Mesodermal cell (in vitro differentiated cells): Measurements from ENCODE around the gene ACSL4. TPM values are rescaled to one million over a fixed set of nuclear protein-coding genes. Genes with fewer than 3 reads are reported as not detected.
A peak's percentile ranks its signal among the peaks of the same experiment; 100 is the strongest.

Experiments
- H3K27ac ChIP-seq: 2 replicates; pipeline ENCODE4 v1.7.0; 2013; ENCODE audit warnings: mild to moderate bottlenecking, low read depth, low read length, moderate library complexity; ENCODE audit not compliant: severe bottlenecking
- H3K36me3 ChIP-seq: 2 replicates; pipeline ENCODE4 v1.7.1; 2013; ENCODE audit warnings: mild to moderate bottlenecking, low read length, moderate library complexity; ENCODE audit not compliant: control insufficient read depth, insufficient read depth
- H3K4me1 ChIP-seq: one replicate; pipeline ENCODE4 v1.7.1; 2013; ENCODE audit warnings: mild to moderate bottlenecking, low read length; ENCODE audit not compliant: insufficient read depth, control insufficient read depth, poor library complexity, severe bottlenecking
- H3K4me3 ChIP-seq: 2 replicates; pipeline ENCODE4 v1.7.0; 2013; ENCODE audit warnings: low read length, control low read depth, mild to moderate bottlenecking; ENCODE audit not compliant: insufficient read depth, poor library complexity, severe bottlenecking; ENCODE audit errors: extremely low read depth
- H3K9me3 ChIP-seq: 2 replicates; pipeline ENCODE4 v1.7.1; 2013; ENCODE audit warnings: mild to moderate bottlenecking, low read length, moderate library complexity; ENCODE audit not compliant: control insufficient read depth
- WGBS, 2 experiments: methylation state at CpG; one replicate each; pipeline ENCODE4 v1.1.5; 2013; ENCODE audit warnings: missing lambda C conversion rate in 2 of 2; ENCODE audit not compliant: insufficient coverage in 2 of 2; 5-methylcytosine and 5-hydroxymethylcytosine counted together
- polyA plus RNA-seq, 2 experiments: library from polyadenylated mRNA; stranded (reverse); fragments of 50-300 nt; gene quantifications; one replicate each; pipeline ENCODE4 v1.2.3, GENCODE V29; 2013

ACSL4 gene
- polyA plus RNA-seq (2013, experiment 1 of 2): 46.7 TPM
- polyA plus RNA-seq (2013, experiment 2 of 2): 50.8 TPM

DNA sequence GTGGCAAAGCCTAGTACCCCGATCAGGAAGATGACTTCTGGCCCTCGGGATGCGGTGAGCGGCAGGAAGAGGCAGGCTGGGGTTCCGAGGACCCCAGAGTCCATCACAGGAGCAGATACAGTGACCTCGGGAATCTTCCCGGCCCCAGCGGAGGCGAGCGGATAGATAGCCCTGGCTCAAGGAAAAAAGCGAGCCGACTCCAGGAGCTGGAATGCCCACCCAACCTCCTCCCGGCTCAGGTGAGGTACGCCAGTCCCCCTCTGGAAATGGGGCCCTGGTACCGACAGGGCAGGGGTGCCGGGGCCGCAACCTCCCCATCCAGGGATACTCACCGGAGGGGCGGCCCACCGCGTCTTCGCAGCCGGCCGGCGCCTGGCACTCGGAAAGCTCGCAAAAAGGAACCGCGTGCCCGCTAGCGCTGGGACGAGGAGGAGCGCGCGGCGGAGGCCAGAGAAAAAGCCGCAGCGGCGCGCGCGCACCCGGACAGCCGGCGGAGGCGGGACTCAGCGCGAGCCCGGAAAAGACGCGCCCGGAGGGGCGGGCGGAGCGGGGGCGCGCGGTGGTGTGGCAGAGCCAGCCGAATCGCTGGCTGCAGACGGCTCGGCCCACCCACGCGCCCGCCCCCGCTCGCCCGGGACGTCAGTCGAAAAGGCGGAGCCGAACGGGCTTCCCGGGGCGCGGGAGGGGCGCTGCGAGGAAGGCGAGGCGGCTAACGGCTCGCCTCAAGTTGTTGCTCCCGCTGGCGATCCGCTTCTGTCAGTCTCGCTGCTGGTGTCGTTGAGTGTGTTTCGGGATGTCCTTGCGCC lies at the start of gene ACSL4:
Gene ACSL4, minus strand, starts transcription at position 451 of the 806 bp plus-strand sequence. CDS start 49,894 bp downstream, outside the sequence.
- Histone ChIP-seq H3K4me3 (peak within 1 kb of the TSS; percentile 71), H3K4me1 (no peaks in the 10 kb centered on the region), H3K27ac (peak within 1 kb of the TSS; percentile 72), H3K36me3 (peaks cover 7% of the 10 kb centered on the region), H3K9me3 (no peaks in the 10 kb centered on the region)
- 0% methylated on average over 8 to 45 of the region's 89 CpGs for WGBS, 2 experiments

DNA sequence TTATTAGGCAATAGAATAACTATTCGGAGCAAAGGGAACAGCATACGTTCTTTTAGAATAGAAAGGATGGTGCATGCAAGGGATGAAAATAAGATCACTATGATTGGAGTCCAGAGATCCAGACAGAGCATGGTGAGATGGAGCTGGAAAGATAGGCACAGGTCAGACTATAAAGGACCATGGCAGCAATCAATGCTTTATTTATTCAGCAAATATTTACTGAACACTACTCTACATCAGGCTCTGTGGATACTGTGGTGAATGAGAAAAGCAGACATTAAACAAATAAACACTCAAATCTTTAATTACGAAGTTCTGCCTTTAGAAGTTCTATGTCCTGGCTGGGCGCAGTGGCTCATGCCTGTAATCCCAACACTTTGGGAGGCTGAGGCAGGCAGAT lies 44.7 kb upstream of the ACSL4 start:
- H3K4me3 ChIP-seq: no peak overlapping the region
- no peaks in the 10 kb centered on the region for H3K9me3 ChIP-seq
- no peaks in the 10 kb centered on the region for H3K36me3 ChIP-seq
- H3K4me1 ChIP-seq: no peaks in the 10 kb centered on the region
- H3K27ac ChIP-seq: no peak overlapping the region
- WGBS, 2 experiments: 83 to 84% methylated on average over 1 to 3 of the region's 4 CpGs

DNA sequence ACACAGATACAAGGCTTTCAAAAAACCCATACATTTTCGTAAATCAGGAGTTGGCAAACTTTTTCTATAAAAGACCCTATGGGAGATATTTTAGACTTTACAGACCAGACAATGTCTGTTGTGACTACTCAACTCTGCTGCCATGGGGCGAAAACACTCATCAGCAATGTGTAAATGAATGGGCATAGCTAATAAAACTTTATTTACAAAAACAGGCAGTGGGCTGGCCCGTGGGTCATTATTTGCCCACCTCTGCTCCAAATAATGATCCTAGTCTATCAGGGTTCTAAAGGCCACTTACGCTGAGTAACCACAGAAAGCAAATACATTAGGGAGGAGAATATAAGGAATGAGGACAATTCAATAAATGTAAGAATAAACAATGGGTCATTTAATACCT lies 43.9 kb upstream of the ACSL4 start:
- Histone ChIP-seq H3K4me3 (no peak overlapping the region), H3K9me3 (no peaks in the 10 kb centered on the region), H3K36me3 (no peaks in the 10 kb centered on the region), H3K4me1 (no peaks in the 10 kb centered on the region), H3K27ac (no peak overlapping the region)
- no CpG with 5 or more reads among the region's 4 CpGs for WGBS, 2 experiments

DNA sequence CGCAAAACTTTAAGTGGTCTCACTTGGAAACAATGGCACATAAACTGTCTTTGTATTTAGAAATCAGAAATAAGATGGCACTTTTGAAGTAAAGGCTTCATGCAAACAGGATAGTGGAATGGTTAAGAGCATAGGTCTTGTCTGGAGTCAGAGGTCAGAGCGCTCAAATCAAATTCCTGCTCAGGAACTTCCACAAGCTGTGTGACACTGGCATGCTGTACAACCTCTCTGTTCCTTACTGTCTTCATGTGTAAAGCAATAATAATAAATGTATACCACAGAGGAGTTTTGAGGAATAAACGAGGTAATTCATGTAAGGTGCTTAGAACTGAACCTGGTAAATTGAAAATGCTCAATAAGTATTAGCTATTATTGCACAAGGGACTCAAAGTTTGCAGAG lies 43.4 kb upstream of the ACSL4 start:
- no peaks in the 10 kb centered on the region for H3K9me3 ChIP-seq
- 80% methylated on average over 1 of the region's 3 CpGs; no CpG with 5 or more reads in 1 of the 2 experiments for WGBS, 2 experiments
- H3K4me1 ChIP-seq: no peaks in the 10 kb centered on the region
- H3K27ac ChIP-seq: no peak overlapping the region
- H3K4me3 ChIP-seq: no peak overlapping the region
- no peaks in the 10 kb centered on the region for H3K36me3 ChIP-seq

DNA sequence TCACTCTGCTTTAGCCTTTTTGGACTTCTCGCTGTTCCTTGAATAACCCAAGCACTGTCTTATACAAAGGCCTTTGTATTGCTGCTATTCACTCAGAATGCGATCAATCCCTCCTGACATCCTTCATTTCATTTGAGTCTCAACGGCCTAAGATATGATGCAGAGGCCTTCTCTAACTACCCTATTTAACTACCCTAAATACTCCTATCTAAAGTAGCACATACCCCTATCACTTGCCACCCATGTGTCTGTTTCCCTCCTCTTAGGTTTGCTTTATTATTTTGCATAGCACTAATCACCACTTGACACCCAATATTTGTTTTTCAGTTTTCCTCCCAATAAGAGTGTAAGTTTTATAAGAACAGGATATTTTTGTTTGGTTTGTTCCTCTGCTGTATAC lies 42.3 kb upstream of the ACSL4 start:
- Histone ChIP-seq H3K4me3 (no peak overlapping the region), H3K4me1 (no peaks in the 10 kb centered on the region), H3K9me3 (no peaks in the 10 kb centered on the region), H3K27ac (no peak overlapping the region), H3K36me3 (no peaks in the 10 kb centered on the region)
- 87 to 88% methylated on average over 2 to 3 of the region's 3 CpGs for WGBS, 2 experiments

DNA sequence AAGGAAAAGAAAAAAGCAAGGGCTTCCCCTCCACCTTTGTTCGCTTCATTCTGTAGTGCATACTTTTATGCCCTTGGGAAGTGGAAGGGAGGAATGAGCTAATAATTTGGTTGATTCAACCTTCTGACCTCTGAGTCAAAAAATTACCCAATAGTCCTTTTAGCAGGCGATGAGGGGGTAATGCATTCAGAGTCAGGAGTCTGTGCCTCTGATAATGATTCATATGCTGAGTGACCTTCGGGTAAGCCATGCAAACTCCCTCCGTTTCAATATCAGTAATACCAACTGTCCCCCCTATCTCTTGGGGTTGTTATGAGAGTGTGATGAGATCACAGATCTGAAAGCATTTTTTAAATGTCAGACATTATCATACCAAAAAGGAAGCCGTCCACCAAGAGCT lies 41.6 kb upstream of the ACSL4 start:
- no peaks in the 10 kb centered on the region for H3K9me3 ChIP-seq
- no peaks in the 10 kb centered on the region for H3K36me3 ChIP-seq
- H3K4me1 ChIP-seq: no peaks in the 10 kb centered on the region
- no CpG with 5 or more reads among the region's 5 CpGs for WGBS, 2 experiments
- no peak overlapping the region for H3K27ac ChIP-seq
- no peak overlapping the region for H3K4me3 ChIP-seq

DNA sequence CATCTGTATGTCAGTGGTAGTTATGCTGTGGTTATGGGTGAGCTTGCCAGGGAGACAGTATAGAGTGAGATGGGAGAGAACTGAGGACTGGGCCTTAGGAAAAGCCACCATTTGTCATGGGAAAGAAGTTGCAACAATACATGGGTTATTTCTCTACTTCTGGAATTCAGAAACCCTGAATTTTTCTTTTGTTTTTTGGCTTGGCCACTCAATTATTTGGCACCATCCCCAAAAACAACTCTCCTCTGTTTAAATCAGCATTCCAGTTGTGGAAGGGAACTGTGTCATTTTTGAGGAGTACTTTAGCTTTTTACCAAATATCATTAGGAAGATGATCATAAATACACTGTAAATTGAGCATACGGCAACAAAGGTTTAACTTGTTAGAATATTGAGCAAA lies 41.1 kb upstream of the ACSL4 start:
- H3K9me3 ChIP-seq: no peaks in the 10 kb centered on the region
- no peaks in the 10 kb centered on the region for H3K36me3 ChIP-seq
- H3K4me1 ChIP-seq: no peaks in the 10 kb centered on the region
- H3K4me3 ChIP-seq: no peak overlapping the region
- no CpG with 5 or more reads among the region's 1 CpG for WGBS, 2 experiments
- no peak overlapping the region for H3K27ac ChIP-seq

DNA sequence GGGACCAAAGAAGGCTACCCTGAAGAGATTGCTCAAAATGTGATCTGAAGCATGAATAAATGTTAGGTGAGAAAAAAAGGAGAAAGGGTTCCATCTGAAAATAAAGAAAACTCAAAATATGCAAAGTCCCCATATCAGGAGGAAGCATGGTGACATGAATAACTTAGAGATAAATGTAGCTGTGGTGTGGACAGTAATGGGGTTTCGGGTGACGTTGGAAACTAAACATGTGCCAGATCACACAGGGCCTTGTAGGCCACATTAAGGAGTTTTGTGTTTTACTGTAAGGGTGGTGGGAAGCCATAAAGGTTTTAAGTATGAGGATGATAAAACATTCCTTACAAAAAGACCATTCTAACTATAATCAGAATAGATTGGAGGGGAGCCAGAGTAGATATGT lies 40.3 kb upstream of the ACSL4 start:
- Histone ChIP-seq H3K9me3 (no peaks in the 10 kb centered on the region), H3K4me3 (no peak overlapping the region), H3K27ac (no peak overlapping the region), H3K36me3 (no peaks in the 10 kb centered on the region), H3K4me1 (no peaks in the 10 kb centered on the region)
- WGBS, 2 experiments: 80% methylated on average over 1 of the region's 2 CpGs; no CpG with 5 or more reads in 1 of the 2 experiments

DNA sequence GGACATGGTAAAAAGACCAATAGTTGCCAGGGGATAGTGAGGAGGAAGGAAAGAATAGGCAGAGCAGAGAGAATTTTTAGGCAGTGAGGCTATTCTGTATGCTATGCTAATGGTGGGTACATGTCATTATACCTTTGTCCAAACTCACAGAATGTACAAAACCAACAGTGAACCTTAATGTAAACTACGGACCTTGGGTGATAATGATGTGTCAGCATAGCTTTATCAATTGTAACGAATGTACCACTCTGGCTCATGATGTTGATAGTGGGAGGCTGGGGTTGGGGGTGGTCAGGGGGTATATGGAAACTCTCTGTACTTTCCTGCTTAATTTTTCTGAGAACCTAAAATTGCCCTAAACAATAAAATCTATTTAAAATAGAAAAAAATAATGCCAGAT lies 37.7 kb upstream of the ACSL4 start:
- H3K9me3 ChIP-seq: no peaks in the 10 kb centered on the region
- WGBS, 2 experiments: no CpG with 5 or more reads among the region's 2 CpGs
- no peak overlapping the region for H3K27ac ChIP-seq
- H3K4me3 ChIP-seq: no peak overlapping the region
- H3K36me3 ChIP-seq: no peaks in the 10 kb centered on the region
- no peaks in the 10 kb centered on the region for H3K4me1 ChIP-seq

DNA sequence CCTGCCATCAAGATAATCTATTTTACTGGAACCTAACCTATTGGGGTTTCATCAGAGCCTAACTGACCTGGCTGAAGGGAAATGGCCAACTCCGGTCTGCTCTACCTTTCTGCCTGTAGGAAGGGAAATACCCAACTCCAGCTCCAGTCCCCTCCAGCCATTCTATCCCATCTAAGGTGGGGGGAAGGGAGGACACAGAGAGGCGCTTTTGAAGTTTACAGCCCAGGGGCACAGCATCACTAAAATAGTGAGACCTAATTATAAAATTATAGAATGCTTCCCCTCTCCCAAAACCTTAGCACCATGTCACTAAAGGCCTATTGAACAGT lies 27.8 kb upstream of the ACSL4 start:
- no peaks in the 10 kb centered on the region for H3K36me3 ChIP-seq
- H3K27ac ChIP-seq: no peak overlapping the region
- no peaks in the 10 kb centered on the region for H3K9me3 ChIP-seq
- no CpG with 5 or more reads among the region's 2 CpGs for WGBS, 2 experiments
- peaks cover 3% of the 10 kb centered on the region for H3K4me1 ChIP-seq
- H3K4me3 ChIP-seq: no peak overlapping the region

DNA sequence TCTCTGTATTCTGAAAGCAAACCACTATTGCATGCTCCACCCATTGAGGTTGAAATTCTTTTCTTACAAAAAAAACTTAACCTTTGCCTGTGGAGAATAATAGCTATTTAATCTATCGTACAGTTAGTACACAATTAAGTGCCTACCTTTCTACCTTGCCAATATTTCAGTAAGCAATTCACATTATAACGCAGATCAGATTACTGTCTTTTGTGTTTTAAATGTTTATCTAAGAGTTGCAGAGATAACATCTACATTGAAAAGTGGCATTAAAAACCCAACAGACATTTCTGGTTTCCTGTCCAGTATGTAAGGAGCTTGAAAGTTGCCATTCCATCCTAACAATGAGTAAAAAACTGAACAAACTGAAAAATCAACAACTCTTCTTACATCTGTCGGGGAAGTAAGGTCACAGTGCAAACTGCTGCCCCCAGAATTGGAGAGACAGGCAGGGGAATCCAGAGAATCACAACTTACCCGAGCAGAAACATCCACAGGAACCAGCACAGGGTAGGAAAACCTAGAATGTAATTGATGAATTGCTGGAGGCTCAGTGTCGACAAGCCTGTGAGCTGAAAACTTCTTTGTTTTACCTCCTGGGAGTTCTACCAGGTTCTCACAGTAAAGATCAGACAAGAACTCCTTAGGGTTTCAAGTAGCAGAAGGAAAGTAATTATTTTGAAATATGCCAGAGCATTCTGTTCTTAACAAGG lies 27.3 kb upstream of the ACSL4 start:
- H3K27ac ChIP-seq: peak overlapping the region; percentile 45
- H3K36me3 ChIP-seq: no peaks in the 10 kb centered on the region
- H3K4me1 ChIP-seq: peaks cover 3% of the 10 kb centered on the region
- H3K4me3 ChIP-seq: no peak overlapping the region
- WGBS, 2 experiments: 33% methylated on average over 1 of the region's 5 CpGs; no CpG with 5 or more reads in 1 of the 2 experiments
- no peaks in the 10 kb centered on the region for H3K9me3 ChIP-seq
